ENCODE data around the gene MARK3. TPM values are rescaled to one million over a fixed set of nuclear protein-coding genes. Genes with fewer than 3 reads are reported as not detected.

MARK3 gene
- total RNA-seq (2022; extraction: Qiagen RNA extraction; ENCODE audit: low read depth): 58.6 to 68.1 TPM (median 61.7 TPM) in 5 replicates

DNA sequence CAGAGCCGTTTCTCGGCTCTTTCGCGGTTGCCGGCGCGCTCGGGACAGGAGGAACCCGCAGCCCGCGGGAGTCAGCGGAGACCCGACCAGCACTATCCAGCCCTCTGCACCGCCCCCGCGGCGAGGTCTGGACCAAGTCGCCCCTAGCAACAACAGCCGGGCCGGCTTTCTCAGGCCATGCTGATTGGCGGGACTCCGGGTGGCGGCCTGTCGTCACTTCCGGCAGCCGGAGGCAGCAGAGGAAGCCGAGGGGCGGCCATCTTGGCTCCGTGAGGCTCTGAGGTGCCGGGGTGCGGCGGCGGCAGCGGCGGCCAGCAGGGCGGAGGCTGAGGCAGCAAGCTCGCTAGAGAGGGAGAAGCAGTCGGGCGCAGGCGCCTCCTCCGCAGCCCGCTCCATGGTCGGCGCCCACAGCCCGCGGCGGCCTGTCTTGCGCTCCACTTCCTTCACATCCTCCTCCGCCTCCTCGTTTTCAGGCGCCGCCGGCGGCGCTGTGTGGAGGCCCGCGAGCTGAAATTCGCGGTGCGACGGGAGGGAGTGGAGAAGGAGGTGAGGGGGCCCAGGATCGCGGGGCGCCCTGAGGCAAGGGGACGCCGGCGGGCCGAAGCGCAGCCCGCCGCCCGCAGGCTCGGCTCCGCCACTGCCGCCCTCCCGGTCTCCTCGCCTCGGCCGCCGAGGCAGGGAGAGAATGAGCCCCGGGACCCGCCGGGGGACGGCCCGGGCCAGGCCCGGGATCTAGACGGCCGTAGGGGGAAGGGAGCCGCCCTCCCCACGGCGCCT, at the start of gene MARK3:
TSS of gene MARK3 (plus strand) at position 264 of the 777 bp plus-strand sequence. CDS start 615 bp downstream, outside the sequence.

DNA sequence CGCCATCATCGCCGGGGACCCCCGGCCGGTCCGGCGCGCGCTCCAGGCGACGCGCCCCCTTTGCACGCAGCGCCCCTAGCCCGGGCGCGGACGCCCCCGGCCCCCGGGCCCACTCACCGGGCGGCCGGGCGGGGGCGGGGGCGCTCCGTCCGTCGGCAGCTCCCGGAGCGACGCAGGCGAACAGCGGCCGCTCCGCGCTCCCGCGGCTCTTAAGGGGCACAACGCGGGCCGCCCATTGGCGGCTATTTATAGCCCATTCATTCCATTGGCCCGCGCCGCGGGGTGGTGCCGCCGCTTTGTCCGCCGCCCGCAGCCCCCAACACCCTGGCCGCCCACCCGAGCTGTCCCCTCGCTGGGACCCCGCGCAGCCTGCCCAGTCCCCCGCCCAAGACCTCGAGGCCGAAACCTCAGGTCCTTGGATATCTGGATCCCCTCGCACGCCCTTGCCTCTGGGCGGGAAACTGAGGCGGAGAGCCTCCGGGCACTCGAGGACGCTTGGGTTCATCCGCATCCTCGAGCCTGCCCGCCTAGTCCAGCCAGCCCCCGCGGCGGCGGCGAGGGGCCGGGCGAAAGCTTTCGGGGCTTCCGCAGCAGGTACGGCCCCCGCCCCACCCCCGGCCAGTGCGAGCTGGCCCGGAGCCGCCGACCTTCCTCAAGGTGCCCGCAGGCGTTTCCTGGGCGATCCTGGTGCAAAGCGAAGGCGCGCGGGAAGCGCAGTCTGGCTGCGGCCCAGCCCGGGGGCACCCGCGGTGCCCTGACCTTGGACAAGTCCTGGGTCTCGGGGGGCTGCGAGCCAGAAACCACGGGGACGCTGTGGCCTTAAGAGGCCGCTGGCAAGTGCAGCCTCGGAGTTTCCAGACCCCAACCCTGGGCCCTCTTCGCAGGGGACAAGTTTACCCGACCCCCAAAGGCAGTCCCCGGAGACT, 137.7 kb downstream of the MARK3 start, which contains the start of gene CKB:
TSS of gene CKB (minus strand) at position 182 of the 926 bp plus-strand sequence. CDS start 337 bp downstream, outside the sequence.

DNA sequence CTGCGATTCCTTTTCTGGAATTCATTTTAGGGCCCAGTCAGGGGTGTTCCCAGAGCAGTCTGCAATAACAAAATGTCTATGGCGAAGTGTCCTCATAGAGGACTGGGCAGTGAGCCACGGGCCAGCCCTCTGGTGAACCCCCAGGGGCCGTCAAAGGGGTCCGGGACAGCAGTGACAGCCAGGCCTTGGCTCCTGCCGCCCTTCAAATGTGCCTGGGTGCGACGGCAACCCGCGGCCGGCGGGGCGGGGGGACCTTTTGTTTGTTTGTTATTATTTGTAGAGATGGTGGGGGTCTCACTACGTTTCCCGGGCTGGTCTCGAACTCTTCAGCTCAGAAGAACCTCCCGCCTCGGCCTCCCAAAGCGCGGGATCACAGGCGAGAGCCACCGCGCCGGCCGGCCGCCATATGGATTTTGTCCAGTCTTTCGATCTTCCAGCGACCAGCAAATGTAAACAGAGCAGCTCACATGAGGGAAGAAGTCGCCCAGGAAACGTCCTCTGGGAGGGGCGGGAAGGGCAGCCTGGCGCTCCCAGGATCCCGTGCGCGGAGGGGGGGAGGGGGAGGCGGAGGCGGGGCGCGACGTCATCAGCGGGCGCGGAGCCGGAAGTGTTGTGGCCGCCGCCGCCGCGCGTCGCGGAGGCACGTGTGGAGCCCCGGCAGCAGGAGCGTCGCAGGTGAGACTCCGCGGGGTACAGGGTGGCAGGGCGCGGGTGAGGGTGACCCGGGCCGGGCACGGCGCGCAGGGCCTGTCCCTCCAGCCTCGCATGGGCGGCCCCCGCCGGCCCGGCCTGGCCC, 143.6 kb downstream of the MARK3 start, which contains the start of gene TRMT61A:
TSS of gene TRMT61A (plus strand) at position 610 of the 796 bp plus-strand sequence. CDS start 783 bp downstream, outside the sequence.

Other genes starting within 250 kb of the MARK3 start
- 205 to 280 TPM (median 272 TPM) in 5 replicates for gene EIF5, start 51.2 kb upstream of the MARK3 start, total RNA-seq (2022; extraction: Qiagen RNA extraction; ENCODE audit: low read depth)
- gene CKB, start 137.4 kb downstream of the MARK3 start, total RNA-seq (2022; extraction: Qiagen RNA extraction; ENCODE audit: low read depth): 68.9 to 104 TPM (median 98.2 TPM) in 5 replicates
- gene TRMT61A, start 143.8 kb downstream of the MARK3 start, total RNA-seq (2022; extraction: Qiagen RNA extraction; ENCODE audit: low read depth): 18.8 to 31.0 TPM (median 26.5 TPM) in 5 replicates
- gene BAG5, start 177.2 kb downstream of the MARK3 start, total RNA-seq (2022; extraction: Qiagen RNA extraction; ENCODE audit: low read depth): 20.5 to 26.2 TPM (median 20.9 TPM) in 5 replicates
- 45.8 to 56.3 TPM (median 53.6 TPM) in 5 replicates for gene COA8, start 177.5 kb downstream of the MARK3 start, total RNA-seq (2022; extraction: Qiagen RNA extraction; ENCODE audit: low read depth)
- 90.9 to 118 TPM (median 107 TPM) in 5 replicates for gene KLC1, start 243.8 kb downstream of the MARK3 start, total RNA-seq (2022; extraction: Qiagen RNA extraction; ENCODE audit: low read depth)

Data from A549 treated with CpdA at 1 μM for 4 hours (cell line).